ENCODE results near the gene PSMA2.

DNA sequence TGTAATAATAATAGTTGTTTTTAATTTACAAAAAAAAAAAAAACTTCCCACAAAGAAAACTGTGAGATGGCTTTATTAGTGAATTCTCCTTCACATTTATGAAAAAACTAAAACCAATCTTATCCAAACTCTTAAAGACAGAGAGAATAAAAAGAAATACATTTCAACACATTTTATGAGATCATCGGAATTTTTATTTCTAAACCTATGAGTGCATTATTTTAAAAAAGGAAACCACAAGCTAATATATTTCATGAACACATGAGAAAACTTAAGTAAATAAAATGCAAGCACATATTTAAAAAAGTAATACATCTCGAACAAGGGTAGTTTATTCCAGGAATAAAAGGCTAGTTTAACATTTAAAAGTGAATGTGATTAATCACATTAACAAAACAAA lies 51.6 kb downstream of the PSMA2 start:
- no peak for TF ChIP-seq CTCF (conservative IDR thresholded peaks at IDR 0.05)
- no peak for TF ChIP-seq ZFX (IDR thresholded peaks at IDR 0.05)
